GM13976 (cell line): ENCODE data around the gene LCLAT1.

ENCODE experiments used
- DNase-seq: peaks from one replicate; pipeline ENCODE4 v3.0.0; 2012; ENCODE audit warnings: low spot score
- CTCF ChIP-seq: IDR thresholded peaks from 2 replicates; pipeline ENCODE4 v1.5.1; 2012; ENCODE audit warnings: borderline replicate concordance, mild to moderate bottlenecking; ENCODE audit not compliant: insufficient read depth; ENCODE audit errors: extremely low read depth, missing control alignments, control extremely low read depth
- in situ Hi-C: fragments of 300-500 bp; cut with MboI; formaldehyde crosslinking; loops from one replicate; pipeline ENCODE4 v1.12.0; 2022; ENCODE audit warnings: low sequenced_read_pairs, mixed read lengths, inconsistent platforms; ENCODE audit not compliant: unreplicated experiment

LCLAT1 gene

GRCh38 chr2:30684516-30684915 is 237.5 kb downstream of the LCLAT1 start:
- no peak for DNase-seq
- no peak for TF ChIP-seq CTCF
- in situ Hi-C loops = no loop called here

- DNase-seq = no peak
- in situ Hi-C loops = no loop called here
- TF ChIP-seq CTCF = no peak
Observed at GRCh38 chr2:30684996-30685395, 237.9 kb downstream of the LCLAT1 start.

- in situ Hi-C loops = no loop called here
- DNase-seq = no peak
- no peak for TF ChIP-seq CTCF
Observed at GRCh38 chr2:30686000-30686399, 239.0 kb downstream of the LCLAT1 start.

GRCh38 chr2:30686669-30687068 is 239.6 kb downstream of the LCLAT1 start:
- no peak for DNase-seq
- in situ Hi-C loops = no loop called here
- no peak for TF ChIP-seq CTCF

GRCh38 chr2:30688956-30689401 is 241.9 kb downstream of the LCLAT1 start:
- in situ Hi-C loops = no loop called here
- no peak for DNase-seq

GRCh38 chr2:30689496-30690125 is 242.6 kb downstream of the LCLAT1 start:
- no peak for DNase-seq
- no peak for TF ChIP-seq CTCF
- in situ Hi-C loops = no loop called here

More at GRCh38 chr2:30688956-30689401, 241.9 kb downstream of the LCLAT1 start:
- TF ChIP-seq CTCF = no peak
